ENCODE measurements around the gene SPDYE2. TPM values are rescaled to one million over a fixed set of nuclear protein-coding genes. Genes with fewer than 3 reads are reported as not detected.
A peak's percentile ranks its signal among the peaks of the same experiment; 100 is the strongest.
"Not testable (repeated sequence)": the region's sequence is repeated elsewhere in the genome, so short reads cannot be mapped to it uniquely, and the experiment has no call there.

Gene SPDYE2
- total and polyA plus RNA-seq, 2 of the 13 experiments (the other 11 are each of a cell fraction or from before 2014, with no cell fraction given), result not detected

GRCh38 chr7:102572261-102573239 is 21.5 kb downstream of the SPDYE2 start, which contains the start of gene POLR2J3 (continued):
- TF ChIP-seq, protein P1, sequence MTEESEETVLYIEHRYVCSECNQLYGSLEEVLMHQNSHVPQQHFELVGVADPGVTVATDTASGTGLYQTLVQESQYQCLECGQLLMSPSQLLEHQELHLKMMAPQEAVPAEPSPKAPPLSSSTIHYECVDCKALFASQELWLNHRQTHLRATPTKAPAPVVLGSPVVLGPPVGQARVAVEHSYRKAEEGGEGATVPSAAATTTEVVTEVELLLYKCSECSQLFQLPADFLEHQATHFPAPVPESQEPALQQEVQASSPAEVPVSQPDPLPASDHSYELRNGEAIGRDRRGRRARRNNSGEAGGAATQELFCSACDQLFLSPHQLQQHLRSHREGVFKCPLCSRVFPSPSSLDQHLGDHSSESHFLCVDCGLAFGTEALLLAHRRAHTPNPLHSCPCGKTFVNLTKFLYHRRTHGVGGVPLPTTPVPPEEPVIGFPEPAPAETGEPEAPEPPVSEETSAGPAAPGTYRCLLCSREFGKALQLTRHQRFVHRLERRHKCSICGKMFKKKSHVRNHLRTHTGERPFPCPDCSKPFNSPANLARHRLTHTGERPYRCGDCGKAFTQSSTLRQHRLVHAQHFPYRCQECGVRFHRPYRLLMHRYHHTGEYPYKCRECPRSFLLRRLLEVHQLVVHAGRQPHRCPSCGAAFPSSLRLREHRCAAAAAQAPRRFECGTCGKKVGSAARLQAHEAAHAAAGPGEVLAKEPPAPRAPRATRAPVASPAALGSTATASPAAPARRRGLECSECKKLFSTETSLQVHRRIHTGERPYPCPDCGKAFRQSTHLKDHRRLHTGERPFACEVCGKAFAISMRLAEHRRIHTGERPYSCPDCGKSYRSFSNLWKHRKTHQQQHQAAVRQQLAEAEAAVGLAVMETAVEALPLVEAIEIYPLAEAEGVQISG (CRISPR knock-in tag; IDR thresholded peaks at IDR 0.05), result peak; percentile 98
- peak; percentile 62; the same call in 1 of the 2 replicates for TF ChIP-seq HMGXB3 (CRISPR knock-in tag; IDR thresholded peaks at IDR 0.05; ENCODE audit: borderline replicate concordance)
- TF ChIP-seq, protein P2, sequence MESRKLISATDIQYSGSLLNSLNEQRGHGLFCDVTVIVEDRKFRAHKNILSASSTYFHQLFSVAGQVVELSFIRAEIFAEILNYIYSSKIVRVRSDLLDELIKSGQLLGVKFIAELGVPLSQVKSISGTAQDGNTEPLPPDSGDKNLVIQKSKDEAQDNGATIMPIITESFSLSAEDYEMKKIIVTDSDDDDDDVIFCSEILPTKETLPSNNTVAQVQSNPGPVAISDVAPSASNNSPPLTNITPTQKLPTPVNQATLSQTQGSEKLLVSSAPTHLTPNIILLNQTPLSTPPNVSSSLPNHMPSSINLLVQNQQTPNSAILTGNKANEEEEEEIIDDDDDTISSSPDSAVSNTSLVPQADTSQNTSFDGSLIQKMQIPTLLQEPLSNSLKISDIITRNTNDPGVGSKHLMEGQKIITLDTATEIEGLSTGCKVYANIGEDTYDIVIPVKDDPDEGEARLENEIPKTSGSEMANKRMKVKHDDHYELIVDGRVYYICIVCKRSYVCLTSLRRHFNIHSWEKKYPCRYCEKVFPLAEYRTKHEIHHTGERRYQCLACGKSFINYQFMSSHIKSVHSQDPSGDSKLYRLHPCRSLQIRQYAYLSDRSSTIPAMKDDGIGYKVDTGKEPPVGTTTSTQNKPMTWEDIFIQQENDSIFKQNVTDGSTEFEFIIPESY (CRISPR knock-in tag; IDR thresholded peaks at IDR 0.05), result peak; percentile 60; the same call in 1 of the 2 replicates
- TF ChIP-seq ZNF335 (CRISPR knock-in tag; IDR thresholded peaks at IDR 0.05), result peak; percentile 52; the same call in 1 of the 2 replicates
- peak; percentile 59; the same call in 1 of the 2 replicates for TF ChIP-seq KLF11 (CRISPR knock-in tag; IDR thresholded peaks at IDR 0.05)
- TF ChIP-seq, protein P3, sequence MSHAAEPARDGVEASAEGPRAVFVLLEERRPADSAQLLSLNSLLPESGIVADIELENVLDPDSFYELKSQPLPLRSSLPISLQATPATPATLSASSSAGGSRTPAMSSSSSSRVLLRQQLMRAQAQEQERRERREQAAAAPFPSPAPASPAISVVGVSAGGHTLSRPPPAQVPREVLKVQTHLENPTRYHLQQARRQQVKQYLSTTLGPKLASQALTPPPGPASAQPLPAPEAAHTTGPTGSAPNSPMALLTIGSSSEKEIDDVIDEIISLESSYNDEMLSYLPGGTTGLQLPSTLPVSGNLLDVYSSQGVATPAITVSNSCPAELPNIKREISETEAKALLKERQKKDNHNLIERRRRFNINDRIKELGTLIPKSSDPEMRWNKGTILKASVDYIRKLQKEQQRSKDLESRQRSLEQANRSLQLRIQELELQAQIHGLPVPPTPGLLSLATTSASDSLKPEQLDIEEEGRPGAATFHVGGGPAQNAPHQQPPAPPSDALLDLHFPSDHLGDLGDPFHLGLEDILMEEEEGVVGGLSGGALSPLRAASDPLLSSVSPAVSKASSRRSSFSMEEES (CRISPR knock-in tag; IDR thresholded peaks at IDR 0.05), result peak; percentile 54; the same call in 1 of the 2 replicates
- peak; percentile 87; the same call in 1 of the 2 replicates for TF ChIP-seq KDM5A (IDR thresholded peaks at IDR 0.05; ENCODE audit: borderline replicate concordance, low read length)
- peak; percentile 39; the same call in 1 of the 2 replicates for TF ChIP-seq FOSL2 (CRISPR knock-in tag; IDR thresholded peaks at IDR 0.05)
- TF ChIP-seq ZNF143 (CRISPR knock-in tag; IDR thresholded peaks at IDR 0.05), result peak; percentile 63
- not testable (repeated sequence) for TF ChIP-seq SP1 (IDR thresholded peaks at IDR 0.05)
- TF ChIP-seq SP1 (CRISPR knock-in tag; IDR thresholded peaks at IDR 0.05), result peak; percentile 51; the same call in 1 of the 2 replicates
- peak; percentile 48 for TF ChIP-seq GABPA (IDR thresholded peaks at IDR 0.05; ENCODE audit: low read depth, low read length)
- peak; percentile 84 for TF ChIP-seq GABPA (CRISPR knock-in tag; IDR thresholded peaks at IDR 0.05; ENCODE audit: low read depth)
- TF ChIP-seq YEATS2 (CRISPR knock-in tag; IDR thresholded peaks at IDR 0.05; ENCODE audit: borderline replicate concordance), result peak; percentile 89
- TF ChIP-seq ZFP1 (CRISPR knock-in tag; IDR thresholded peaks at IDR 0.05), result peak; percentile 71; the same call in 1 of the 2 replicates
